PC-9 (cell line): ENCODE data around the gene HAUS6. TPM values are rescaled to one million over a fixed set of nuclear protein-coding genes. Genes with fewer than 3 reads are reported as not detected.
"Not testable (repeated sequence)": the region's sequence is repeated elsewhere in the genome, so short reads cannot be mapped to it uniquely, and the experiment has no call there.

ENCODE experiments used
- BruUV-seq: library from RNA; stranded (reverse); fragments of 400-500 nt; replicated peaks from 2 replicates; lab custom pipeline; 2021; lab: Mats Ljungman, UMichigan
- CTCF ChIA-PET: fragments of 300-600 bp; sonication (Branson Sonifier 250); formaldehyde crosslinking; loops from one replicate; lab custom pipeline; 2022; ENCODE audit warnings: antibody characterized with exemption; lab: Charles Lee
- POLR2A ChIA-PET: fragments of 300-600 bp; sonication (Branson Sonifier 250); formaldehyde crosslinking; loops from one replicate; lab custom pipeline; 2022; ENCODE audit warnings: antibody characterized with exemption; ENCODE audit not compliant: unreplicated experiment; lab: Charles Lee
- DNase-seq, 2 experiments: peaks; one replicate each; pipeline versions ENCODE4 v3.0.0 to v3.0.0-alpha.2; 2015 to 2022; ENCODE audit warnings: mixed read lengths in 1 of 2
- H2AFZ ChIP-seq: fragments of 200-600 bp; sonication (generic); 2 replicates; pipeline ENCODE4 v1.8.1; 2017; ENCODE audit warnings: antibody characterized with exemption
- H3F3A ChIP-seq: fragments of 200-600 bp; sonication (generic); 2 replicates; pipeline ENCODE4 v1.8.1; 2017; ENCODE audit warnings: antibody characterized with exemption, mild to moderate bottlenecking, low read depth; ENCODE audit not compliant: insufficient read depth
- H3K27ac ChIP-seq: fragments of 200-600 bp; sonication (generic); 2 replicates; pipeline ENCODE4 v1.6.1; 2016; ENCODE audit warnings: mixed run types
- H3K27me3 ChIP-seq: fragments of 200-600 bp; sonication (generic); 2 replicates; pipeline ENCODE4 v1.6.1; 2016; ENCODE audit warnings: low read depth, mixed run types; ENCODE audit not compliant: insufficient read depth
- H3K36me3 ChIP-seq: fragments of 200-600 bp; sonication (generic); 2 replicates; pipeline ENCODE4 v1.6.1; 2016; ENCODE audit warnings: low read depth, mixed run types
- H3K4me1 ChIP-seq: fragments of 200-600 bp; sonication (generic); replicated peaks from 2 replicates; pipeline ENCODE4 v1.6.1; 2016; ENCODE audit warnings: mixed run types; ENCODE audit not compliant: insufficient read depth
- H3K4me2 ChIP-seq: fragments of 200-600 bp; sonication (generic); 2 replicates; pipeline ENCODE4 v1.6.1; 2017; ENCODE audit warnings: mixed run types
- H3K4me3 ChIP-seq: fragments of 200-600 bp; sonication (generic); 2 replicates; pipeline ENCODE4 v1.6.1; 2016; ENCODE audit warnings: mixed run types
- H3K79me2 ChIP-seq: fragments of 200-600 bp; sonication (generic); 2 replicates; pipeline ENCODE4 v1.6.1; 2017; ENCODE audit warnings: low read depth, mixed run types
- H3K9me2 ChIP-seq: fragments of 200-600 bp; sonication (generic); 2 replicates; pipeline ENCODE4 v1.8.1; 2017; ENCODE audit warnings: mild to moderate bottlenecking; ENCODE audit not compliant: insufficient read depth
- H3K9me3 ChIP-seq: fragments of 200-600 bp; sonication (generic); 2 replicates; pipeline ENCODE4 v1.8.1; 2016; ENCODE audit warnings: low read depth; ENCODE audit not compliant: insufficient read depth
- H4K20me1 ChIP-seq: fragments of 200-600 bp; sonication (generic); 2 replicates; pipeline ENCODE4 v1.8.1; 2017; ENCODE audit not compliant: insufficient read depth
- CTCF ChIP-seq: fragments of 200-600 bp; sonication (generic); conservative IDR thresholded peaks from 2 replicates; pipeline ENCODE4 v1.6.1; 2017; ENCODE audit warnings: mixed run types, antibody characterized with exemption, mild to moderate bottlenecking, moderate library complexity
- EZH2 ChIP-seq: fragments of 200-600 bp; sonication (generic); IDR thresholded peaks from 2 replicates; pipeline ENCODE4 v1.8.0; 2017; ENCODE audit warnings: antibody characterized with exemption, low read depth
- intact Hi-C: fragments of 100-400 bp; cut with micrococcal nuclease; formaldehyde crosslinking; loops from one replicate; pipeline ENCODE4 v1.10.0; 2022; ENCODE audit not compliant: unreplicated experiment
- total RNA-seq: library from RNA; stranded (reverse); gene quantifications from 2 replicates; pipeline ENCODE4 v1.2.3, GENCODE V29; 2021

The HAUS6 gene
- total RNA-seq, 1 experiment from 2014 or later: 19.1 TPM

GRCh38 chr9:19022206-19022605, 80.5 kb downstream of the HAUS6 start:
- H3K27ac ChIP-seq: no peak overlapping the region
- H3K4me3 ChIP-seq: no peak overlapping the region
- H3K27me3 ChIP-seq: no peaks in the 10 kb centered on the region
- BruUV-seq: no TSS peak
- no peaks in the 10 kb centered on the region for H3K9me3 ChIP-seq
- ChIA-PET CTCF (no interaction called here), POLR2A (no interaction called here)
- no peaks in the 10 kb centered on the region for H3K9me2 ChIP-seq
- H2AFZ ChIP-seq: no peak overlapping the region
- no peaks in the 10 kb centered on the region for H3K79me2 ChIP-seq
- no peaks in the 10 kb centered on the region for H3K36me3 ChIP-seq
- H3K4me2 ChIP-seq: no peak overlapping the region
- DNase-seq: no peak
- intact Hi-C loops: no loop called here
- H3F3A ChIP-seq: no peaks in the 10 kb centered on the region
- no peaks in the 10 kb centered on the region for H4K20me1 ChIP-seq
- no peaks in the 10 kb centered on the region for H3K4me1 ChIP-seq
- no peak for TF ChIP-seq CTCF
- no peak for TF ChIP-seq EZH2

DNA sequence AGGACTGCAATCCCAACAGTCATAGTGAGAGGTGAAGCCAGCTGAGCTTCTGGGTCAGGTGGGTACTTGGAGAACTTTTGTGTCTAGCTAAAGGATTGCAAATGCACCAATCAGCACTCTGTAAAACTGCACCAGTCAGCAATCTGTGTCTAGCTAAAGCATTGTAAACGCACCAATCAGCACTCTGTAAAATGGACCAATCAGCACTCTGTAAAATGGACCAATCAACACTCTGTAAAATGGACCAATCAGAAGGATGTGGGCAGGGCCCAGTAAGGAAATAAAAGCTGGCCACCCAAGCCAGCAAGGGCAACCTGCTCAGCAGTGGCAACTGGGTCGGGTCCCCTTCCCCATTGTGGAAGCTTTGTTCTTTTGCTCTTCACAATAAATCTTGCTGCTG, 81.1 kb downstream of the HAUS6 start:
- H4K20me1 ChIP-seq, H3F3A ChIP-seq, DNase-seq, H2AFZ ChIP-seq, H3K36me3 ChIP-seq, H3K4me3 ChIP-seq, H3K4me1 ChIP-seq, H3K79me2 ChIP-seq, H3K27ac ChIP-seq, POLR2A ChIA-PET, H3K9me3 ChIP-seq, intact Hi-C loops, CTCF ChIA-PET, H3K4me2 ChIP-seq, H3K27me3 ChIP-seq, BruUV-seq, H3K9me2 ChIP-seq: not testable (repeated sequence)

DNA sequence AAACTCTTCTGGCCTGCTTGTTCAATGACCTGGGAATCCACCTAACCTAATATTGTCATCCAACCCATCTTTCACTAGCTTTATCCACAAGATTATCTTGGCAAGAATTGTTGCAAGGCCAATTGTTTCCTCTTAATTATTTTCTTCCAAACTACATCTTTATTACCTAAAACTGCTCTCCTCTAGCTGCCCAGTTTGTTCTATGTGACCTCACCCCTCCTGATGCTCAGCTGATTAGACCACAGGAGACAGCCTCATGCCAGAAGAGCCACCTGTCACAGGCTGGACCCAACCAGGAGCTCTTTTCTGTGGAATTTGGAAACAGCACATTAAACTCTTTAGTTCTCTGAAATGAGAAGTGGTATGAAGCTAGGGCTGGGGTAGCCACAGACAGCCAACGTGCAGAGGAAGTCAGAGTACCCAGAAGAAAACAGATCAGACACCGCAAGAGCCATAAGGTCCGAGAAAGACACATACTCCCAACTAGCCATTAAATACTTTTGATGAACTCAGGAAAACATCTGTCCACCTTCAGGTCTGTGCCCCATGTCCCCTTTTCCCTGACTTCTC, 81.7 kb downstream of the HAUS6 start:
- Histone ChIP-seq H4K20me1 (no peaks in the 10 kb centered on the region), H3K36me3 (no peaks in the 10 kb centered on the region), H3K79me2 (no peaks in the 10 kb centered on the region), H3K4me2 (no peak overlapping the region), H2AFZ (no peak overlapping the region), H3K27ac (no peak overlapping the region), H3K9me3 (no peaks in the 10 kb centered on the region), H3K4me1 (no peaks in the 10 kb centered on the region), H3F3A (no peaks in the 10 kb centered on the region), H3K27me3 (no peaks in the 10 kb centered on the region), H3K4me3 (no peak overlapping the region), H3K9me2 (no peaks in the 10 kb centered on the region)
- TF ChIP-seq CTCF (no peak), EZH2 (no peak)
- intact Hi-C loops: no loop called here
- CTCF ChIA-PET: no interaction called here
- no peak for DNase-seq
- BruUV-seq: no TSS peak
- POLR2A ChIA-PET: no interaction called here

DNA sequence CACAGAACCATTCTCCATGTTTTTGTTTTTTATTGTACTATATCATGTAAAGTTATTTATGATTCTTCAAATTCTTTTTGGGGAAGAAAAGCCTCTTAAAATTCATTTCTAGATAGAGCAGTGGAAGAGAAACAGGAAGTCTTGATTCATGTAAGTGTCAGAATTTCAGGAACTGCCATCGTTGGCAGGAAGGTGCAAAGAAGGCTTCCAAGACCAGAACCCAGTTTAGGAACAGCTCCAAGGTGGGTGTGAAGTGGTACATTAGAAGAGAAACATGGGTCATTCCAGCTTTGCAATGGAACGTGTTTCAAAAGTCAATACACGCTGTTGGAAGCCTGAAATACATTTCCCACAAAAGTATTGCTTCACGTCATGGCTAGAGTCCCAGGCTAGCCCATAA, 84.5 kb downstream of the HAUS6 start:
- no peak for TF ChIP-seq CTCF
- H3K79me2 ChIP-seq: no peaks in the 10 kb centered on the region
- H3F3A ChIP-seq: no peaks in the 10 kb centered on the region
- H3K9me2 ChIP-seq: no peaks in the 10 kb centered on the region
- H3K36me3 ChIP-seq: no peaks in the 10 kb centered on the region
- DNase-seq: no peak
- no TSS peak for BruUV-seq
- no peak overlapping the region for H3K4me3 ChIP-seq
- no peak overlapping the region for H3K27ac ChIP-seq
- POLR2A ChIA-PET: no interaction called here
- H3K9me3 ChIP-seq: no peaks in the 10 kb centered on the region
- intact Hi-C loops: no loop called here
- H2AFZ ChIP-seq: no peak overlapping the region
- H3K4me1 ChIP-seq: no peaks in the 10 kb centered on the region
- no peak overlapping the region for H3K4me2 ChIP-seq
- CTCF ChIA-PET: no interaction called here
- H4K20me1 ChIP-seq: no peaks in the 10 kb centered on the region
- H3K27me3 ChIP-seq: no peaks in the 10 kb centered on the region
